GM13977 (cell line): ENCODE measurements around the gene THBS1.

Experiments
- DNase-seq: peaks from one replicate; pipeline ENCODE4 v3.0.0; 2012; ENCODE audit warnings: low spot score
- in situ Hi-C: fragments of 300-500 bp; cut with MboI; formaldehyde crosslinking; loops from one replicate; pipeline ENCODE4 v1.12.0; 2022; ENCODE audit warnings: low sequenced_read_pairs, low pct_unique_long_range_greater_than_20kb, mixed read lengths, inconsistent platforms; ENCODE audit not compliant: unreplicated experiment
- TF ChIP-seq, protein P1 (sequence below): IDR thresholded peaks from 2 replicates; pipeline ENCODE4 v1.5.1; 2012; ENCODE audit warnings: mild to moderate bottlenecking, control low read depth; ENCODE audit not compliant: insufficient read depth; ENCODE audit errors: extremely low read depth, missing control alignments

The THBS1 gene

DNA sequence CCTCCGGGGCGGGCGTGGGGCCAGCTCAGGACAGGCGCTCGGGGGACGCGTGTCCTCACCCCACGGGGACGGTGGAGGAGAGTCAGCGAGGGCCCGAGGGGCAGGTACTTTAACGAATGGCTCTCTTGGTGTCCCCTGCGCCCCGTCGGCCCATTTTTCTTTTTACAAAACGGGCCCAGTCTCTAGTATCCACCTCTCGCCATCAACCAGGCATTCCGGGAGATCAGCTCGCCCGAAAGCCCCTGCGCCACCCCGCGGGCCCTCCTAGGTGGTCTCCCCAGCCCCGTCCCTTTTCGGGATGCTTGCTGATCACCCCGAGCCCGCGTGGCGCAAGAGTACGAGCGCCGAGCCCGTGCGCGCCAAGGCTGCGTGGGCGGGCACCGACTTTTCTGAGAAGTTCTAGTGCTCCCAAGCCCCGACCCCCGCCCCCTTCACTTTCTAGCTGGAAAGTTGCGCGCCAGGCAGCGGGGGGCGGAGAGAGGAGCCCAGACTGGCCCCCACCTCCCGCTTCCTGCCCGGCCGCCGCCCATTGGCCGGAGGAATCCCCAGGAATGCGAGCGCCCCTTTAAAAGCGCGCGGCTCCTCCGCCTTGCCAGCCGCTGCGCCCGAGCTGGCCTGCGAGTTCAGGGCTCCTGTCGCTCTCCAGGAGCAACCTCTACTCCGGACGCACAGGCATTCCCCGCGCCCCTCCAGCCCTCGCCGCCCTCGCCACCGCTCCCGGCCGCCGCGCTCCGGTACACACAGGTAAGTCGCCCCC lies at the start of gene THBS1:
TSS of gene THBS1 (plus strand) at position 595 of the 757 bp plus-strand sequence. CDS start 779 bp downstream, outside the sequence.
- in situ Hi-C loops: loop anchor here (25.0 kb wide), 2 partner anchors 218 to 468 kb away; no protein-coding TSS in a partner anchor
- no peak for DNase-seq
- TF ChIP-seq, protein P1, sequence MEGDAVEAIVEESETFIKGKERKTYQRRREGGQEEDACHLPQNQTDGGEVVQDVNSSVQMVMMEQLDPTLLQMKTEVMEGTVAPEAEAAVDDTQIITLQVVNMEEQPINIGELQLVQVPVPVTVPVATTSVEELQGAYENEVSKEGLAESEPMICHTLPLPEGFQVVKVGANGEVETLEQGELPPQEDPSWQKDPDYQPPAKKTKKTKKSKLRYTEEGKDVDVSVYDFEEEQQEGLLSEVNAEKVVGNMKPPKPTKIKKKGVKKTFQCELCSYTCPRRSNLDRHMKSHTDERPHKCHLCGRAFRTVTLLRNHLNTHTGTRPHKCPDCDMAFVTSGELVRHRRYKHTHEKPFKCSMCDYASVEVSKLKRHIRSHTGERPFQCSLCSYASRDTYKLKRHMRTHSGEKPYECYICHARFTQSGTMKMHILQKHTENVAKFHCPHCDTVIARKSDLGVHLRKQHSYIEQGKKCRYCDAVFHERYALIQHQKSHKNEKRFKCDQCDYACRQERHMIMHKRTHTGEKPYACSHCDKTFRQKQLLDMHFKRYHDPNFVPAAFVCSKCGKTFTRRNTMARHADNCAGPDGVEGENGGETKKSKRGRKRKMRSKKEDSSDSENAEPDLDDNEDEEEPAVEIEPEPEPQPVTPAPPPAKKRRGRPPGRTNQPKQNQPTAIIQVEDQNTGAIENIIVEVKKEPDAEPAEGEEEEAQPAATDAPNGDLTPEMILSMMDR: no peak

DNA sequence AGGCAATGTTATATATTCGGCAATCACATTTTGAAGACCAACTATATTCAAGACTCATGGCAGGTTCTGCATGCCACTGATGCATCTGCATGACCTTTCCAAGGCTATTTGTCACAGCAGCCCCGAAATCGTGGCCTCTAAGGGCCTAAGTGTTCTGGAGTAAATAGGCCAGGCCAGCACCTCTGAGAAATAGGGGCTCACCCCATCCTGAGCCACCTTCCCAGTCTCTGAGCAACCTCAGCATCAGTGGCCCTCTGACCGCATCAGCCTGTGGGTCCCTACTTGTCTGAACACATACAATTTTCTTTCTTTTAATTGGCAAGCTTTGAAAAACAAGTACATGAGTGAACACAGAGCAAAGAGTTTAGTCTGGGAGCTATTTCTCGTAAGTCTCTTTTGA lies 45.9 kb upstream of the THBS1 start:
- DNase-seq: no peak
- TF ChIP-seq, protein P1: no peak
- in situ Hi-C loops: no loop called here

DNA sequence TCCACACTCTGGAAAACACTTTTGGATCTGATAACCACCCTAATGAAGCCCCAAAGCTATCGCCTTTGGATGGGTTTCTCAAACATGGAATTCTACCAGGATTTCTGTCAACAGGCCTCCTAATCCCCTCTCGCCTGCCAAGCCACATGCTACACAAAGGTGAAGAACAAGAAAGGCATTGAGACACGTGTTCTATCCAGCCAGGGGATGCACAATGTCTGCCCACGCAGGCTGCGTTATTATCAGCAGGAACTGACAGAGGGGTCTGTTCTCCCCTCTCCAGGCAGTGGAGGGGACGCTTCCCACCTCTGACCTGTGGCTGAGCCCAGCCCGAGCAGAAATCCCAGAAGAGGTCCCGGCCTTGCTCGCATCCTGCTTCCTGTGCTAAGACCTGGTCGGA lies 45.4 kb upstream of the THBS1 start:
- no peak for DNase-seq
- in situ Hi-C loops: no loop called here
- TF ChIP-seq, protein P1: no peak

DNA sequence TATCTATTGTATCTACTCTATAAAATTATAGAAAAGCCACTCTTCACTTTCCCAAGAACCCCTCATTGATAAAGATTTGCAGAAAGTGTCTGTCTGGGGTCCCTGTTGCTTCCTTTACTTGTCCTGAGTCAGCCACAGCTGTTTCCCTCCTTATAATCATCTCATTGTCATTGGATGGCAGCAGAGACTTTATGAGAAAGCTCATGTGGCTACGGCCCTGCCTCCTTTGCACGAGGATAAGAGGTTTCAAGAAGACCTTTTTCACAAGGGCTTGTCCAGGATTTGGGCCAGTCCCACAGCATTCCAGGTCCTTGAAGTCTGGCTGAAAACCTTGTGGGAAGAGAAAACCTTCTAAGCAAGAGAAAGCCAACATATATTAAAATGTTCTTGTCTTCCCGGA lies 41.9 kb upstream of the THBS1 start:
- TF ChIP-seq, protein P1: no peak
- DNase-seq: no peak
- in situ Hi-C loops: no loop called here

DNA sequence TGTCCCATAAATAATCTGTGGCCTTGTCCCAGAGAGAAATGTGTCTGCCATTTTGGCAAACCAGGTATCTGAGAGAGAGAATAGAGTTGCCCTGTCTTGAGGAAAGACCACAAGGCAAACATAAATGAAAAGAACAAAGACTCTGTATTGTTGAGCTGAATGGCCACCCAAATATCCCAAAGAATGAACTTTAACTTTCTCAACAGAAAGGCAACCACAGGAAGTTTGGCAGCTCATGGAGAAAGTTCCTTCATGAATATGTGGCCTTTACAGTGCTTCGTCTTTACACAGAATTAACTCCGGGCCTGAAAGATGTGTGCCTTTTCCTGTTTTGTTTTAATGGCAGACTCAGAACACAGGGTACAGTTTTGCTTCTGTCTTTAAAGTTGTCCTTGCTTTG lies 41.4 kb upstream of the THBS1 start:
- DNase-seq: no peak
- TF ChIP-seq, protein P1: no peak
- in situ Hi-C loops: no loop called here

DNA sequence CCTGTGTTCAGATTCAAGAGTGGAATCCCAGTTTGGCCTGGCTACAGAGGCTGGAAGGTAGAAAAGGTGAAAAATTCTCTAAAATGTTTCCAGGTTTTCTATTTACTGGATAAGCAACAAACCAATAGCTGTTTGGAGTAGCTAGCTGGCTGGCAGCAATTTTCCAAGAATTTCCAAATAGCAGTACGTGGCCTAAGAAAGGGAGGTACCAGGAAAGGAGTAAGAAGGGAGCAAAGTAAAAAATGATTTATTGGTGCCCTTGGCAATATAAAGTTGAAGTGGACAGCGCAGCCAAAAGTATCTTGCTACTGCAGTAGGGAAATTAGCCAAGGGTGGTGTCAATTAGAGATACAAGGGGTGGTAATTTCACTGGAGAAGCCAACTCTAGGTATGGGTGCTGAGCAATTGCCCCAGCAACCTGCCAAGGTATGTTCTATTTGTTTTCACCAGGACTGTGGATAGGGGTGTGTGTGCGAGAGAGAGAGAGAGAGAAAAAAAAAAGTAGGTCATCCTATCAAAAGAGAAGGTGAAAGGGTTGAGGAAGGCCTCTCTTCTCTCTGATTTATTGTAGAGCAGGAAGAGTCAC lies 40.8 kb upstream of the THBS1 start:
- in situ Hi-C loops: no loop called here
- no peak for DNase-seq
- TF ChIP-seq, protein P1: no peak
